22Rv1 (cell line): ENCODE data around the gene RNF44.

ENCODE experiments used
- H3K27ac ChIP-seq: fragments of 450-650 bp; 2 replicates; pipeline ENCODE4 v1.5.1; 2017
- ZFX ChIP-seq: fragments of 450-650 bp; IDR thresholded peaks from 2 replicates; pipeline ENCODE4 v1.6.1; 2017; ENCODE audit warnings: antibody characterized with exemption, borderline replicate concordance
- TF ChIP-seq, protein P1 (sequence below): fragments of 450-650 bp; IDR thresholded peaks from 2 replicates; pipeline ENCODE4 v1.5.1; 2017; ENCODE audit warnings: mild to moderate bottlenecking

The RNF44 gene

DNA sequence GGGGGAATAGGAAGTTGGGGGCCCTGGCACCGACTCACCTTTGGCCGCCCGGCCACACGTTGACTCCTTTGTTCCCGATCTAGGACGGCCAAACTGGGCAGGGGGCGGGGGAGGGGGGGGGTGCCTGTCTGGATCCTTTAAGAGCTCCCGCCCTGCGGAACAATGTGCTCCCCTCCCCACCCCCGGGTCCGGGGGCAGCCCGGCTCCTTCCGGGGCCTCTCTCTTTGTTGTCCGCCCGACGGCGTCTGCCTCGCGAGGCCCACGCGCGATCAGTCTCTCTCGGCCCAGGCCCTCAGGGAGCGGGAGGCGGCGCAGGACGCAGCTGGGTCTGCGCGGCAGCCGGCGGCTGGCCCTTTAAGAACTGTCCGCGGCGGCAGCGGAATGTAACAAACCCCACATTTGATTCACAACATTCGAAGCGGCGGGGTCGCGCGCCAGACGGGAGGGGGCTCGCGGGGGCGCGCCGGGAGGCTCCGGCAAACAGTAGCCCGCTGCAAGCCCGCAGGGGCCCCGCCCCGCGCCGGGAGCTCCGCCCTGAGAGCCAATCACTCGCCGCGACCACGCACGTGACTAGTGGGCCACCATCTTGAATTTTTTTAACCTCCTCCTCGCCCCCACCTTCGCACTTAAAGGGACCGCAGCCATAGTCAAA, at the start of gene RNF44:
TSS of gene RNF44 (minus strand) at position 501 of the 652 bp plus-strand sequence. CDS start 4,930 bp downstream, outside the sequence.
- H3K27ac ChIP-seq = peak within 1 kb of the TSS; percentile 84
- TF ChIP-seq ZFX = no peak
- TF ChIP-seq, protein P1, sequence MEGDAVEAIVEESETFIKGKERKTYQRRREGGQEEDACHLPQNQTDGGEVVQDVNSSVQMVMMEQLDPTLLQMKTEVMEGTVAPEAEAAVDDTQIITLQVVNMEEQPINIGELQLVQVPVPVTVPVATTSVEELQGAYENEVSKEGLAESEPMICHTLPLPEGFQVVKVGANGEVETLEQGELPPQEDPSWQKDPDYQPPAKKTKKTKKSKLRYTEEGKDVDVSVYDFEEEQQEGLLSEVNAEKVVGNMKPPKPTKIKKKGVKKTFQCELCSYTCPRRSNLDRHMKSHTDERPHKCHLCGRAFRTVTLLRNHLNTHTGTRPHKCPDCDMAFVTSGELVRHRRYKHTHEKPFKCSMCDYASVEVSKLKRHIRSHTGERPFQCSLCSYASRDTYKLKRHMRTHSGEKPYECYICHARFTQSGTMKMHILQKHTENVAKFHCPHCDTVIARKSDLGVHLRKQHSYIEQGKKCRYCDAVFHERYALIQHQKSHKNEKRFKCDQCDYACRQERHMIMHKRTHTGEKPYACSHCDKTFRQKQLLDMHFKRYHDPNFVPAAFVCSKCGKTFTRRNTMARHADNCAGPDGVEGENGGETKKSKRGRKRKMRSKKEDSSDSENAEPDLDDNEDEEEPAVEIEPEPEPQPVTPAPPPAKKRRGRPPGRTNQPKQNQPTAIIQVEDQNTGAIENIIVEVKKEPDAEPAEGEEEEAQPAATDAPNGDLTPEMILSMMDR = no peak

DNA sequence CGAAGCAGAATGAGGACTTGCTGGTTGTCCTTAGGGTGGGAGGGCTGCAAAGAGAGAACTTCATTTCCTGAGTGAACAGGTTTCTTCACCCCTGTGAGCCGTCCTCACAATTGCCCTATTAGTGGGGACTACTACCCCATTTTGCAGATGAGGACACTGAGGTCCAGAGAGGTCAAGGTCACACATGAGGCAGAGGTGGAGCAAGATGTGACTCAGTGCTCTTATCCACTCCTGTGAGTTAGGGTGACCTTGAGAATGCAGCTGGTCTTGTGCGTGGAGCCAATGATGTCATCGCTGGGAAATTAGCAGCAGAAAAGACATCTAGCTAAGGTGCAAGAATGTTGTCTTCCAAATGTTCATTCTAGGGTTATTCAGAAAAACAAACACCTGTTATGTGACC, 45.9 kb upstream of the RNF44 start:
- H3K27ac ChIP-seq = no peak overlapping the region
- no peak for TF ChIP-seq ZFX
- TF ChIP-seq, protein P1 = no peak

DNA sequence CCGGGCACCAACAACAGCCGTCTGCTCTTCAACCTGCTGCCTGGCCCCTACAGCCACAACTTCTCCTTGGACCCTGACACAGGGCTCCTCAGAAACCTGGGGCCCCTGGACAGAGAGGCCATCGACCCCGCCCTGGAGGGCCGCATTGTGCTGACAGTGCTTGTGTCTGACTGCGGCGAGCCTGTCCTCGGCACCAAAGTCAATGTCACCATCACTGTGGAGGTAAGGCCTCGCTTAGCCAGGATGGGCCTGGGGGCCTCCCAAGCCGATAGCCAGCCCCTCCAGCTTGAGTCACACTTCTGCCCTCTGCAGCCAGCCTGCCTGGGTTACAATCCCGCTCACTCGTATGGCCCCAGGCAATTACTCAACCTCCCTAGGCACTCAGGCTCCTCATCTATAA, 44.2 kb upstream of the RNF44 start:
- no peak overlapping the region for H3K27ac ChIP-seq
- TF ChIP-seq, protein P1 = no peak
- no peak for TF ChIP-seq ZFX

DNA sequence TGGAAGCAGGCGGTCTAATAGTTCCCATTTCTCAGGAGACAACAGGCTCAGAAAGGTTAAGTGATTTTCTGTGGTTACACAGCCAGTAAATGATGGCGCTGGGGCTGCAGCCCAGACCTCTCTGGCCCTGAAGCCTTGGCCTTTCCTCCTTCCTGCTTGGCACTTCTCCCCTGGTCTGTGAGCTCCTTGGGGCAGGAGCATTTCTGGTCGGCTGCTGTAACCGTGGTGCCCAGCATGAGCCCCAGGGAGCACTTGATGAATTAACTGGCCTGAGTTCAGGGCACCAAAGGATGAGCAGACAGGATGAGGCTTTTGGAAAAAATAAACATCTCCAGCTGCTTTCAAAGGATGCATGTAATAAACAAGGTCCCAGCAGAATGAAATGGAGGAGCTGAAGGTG, 42.1 kb upstream of the RNF44 start:
- no peak overlapping the region for H3K27ac ChIP-seq
- TF ChIP-seq, protein P1 = no peak
- no peak for TF ChIP-seq ZFX

DNA sequence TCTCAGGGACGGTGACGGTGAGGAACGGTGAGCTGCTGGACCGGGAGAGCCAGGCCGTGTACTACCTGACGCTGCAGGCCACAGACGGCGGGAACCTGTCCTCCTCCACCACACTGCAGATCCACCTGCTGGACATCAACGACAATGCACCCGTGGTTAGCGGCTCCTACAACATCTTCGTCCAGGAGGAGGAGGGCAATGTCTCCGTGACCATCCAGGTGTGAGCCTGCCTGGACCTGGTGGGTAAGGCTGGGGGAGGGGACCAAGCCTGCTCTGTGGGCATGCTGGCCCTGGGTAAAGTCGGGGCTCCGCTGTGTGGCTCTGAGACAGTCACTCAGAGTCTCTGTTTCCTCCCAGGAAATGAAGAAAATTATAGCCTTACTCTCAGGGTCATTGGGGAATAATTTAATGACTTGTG, 41.2 kb upstream of the RNF44 start:
- no peak for TF ChIP-seq ZFX
- TF ChIP-seq, protein P1 = peak; percentile 78
- H3K27ac ChIP-seq = no peak overlapping the region

DNA sequence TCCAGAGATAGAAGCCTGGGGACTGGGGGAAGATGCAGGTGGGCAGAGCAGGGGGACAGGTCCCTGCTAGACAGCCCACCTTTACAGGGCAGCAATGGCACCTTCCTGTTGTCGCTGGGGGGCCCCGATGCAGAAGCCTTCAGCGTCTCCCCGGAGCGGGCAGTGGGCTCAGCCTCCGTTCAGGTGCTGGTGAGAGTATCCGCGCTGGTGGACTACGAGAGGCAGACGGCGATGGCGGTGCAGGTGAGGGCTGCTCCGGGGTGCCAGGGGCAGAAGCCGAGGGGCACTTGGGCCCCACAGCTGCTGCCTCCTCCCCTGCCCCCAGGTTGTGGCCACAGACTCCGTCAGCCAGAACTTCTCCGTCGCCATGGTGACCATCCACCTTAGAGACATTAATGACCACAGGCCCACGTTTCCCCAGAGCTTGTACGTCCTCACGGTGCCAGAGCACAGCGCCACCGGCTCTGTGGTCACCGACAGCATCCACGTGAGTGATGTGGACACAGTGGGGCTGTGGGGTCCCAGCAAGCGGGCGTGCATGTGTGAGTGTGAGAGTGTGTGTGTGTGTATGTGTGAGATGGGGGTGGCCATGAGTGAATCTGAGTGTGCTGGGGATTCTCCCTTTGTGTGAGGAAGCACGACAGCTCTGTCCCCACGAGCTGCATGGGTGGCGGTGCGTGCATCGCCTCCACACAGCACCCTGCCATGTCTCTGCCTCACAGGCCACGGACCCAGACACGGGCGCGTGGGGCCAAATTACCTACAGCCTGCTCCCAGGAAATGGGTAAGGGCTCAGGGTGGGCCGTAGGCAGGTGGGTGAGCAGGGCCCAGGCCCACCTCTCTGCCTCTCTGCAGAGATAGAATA, 40.3 kb upstream of the RNF44 start:
- TF ChIP-seq, protein P1 = no peak
- no peak for TF ChIP-seq ZFX

More for the DNA sequence above, 40.3 kb upstream of the RNF44 start:
- H3K27ac ChIP-seq = no peak overlapping the region
